ENCODE results near the gene HCK. TPM values are rescaled to one million over a fixed set of nuclear protein-coding genes. Genes with fewer than 3 reads are reported as not detected.

The HCK gene
- total RNA-seq, 1 donor from 2014 or later, result 0.34 TPM

DNA sequence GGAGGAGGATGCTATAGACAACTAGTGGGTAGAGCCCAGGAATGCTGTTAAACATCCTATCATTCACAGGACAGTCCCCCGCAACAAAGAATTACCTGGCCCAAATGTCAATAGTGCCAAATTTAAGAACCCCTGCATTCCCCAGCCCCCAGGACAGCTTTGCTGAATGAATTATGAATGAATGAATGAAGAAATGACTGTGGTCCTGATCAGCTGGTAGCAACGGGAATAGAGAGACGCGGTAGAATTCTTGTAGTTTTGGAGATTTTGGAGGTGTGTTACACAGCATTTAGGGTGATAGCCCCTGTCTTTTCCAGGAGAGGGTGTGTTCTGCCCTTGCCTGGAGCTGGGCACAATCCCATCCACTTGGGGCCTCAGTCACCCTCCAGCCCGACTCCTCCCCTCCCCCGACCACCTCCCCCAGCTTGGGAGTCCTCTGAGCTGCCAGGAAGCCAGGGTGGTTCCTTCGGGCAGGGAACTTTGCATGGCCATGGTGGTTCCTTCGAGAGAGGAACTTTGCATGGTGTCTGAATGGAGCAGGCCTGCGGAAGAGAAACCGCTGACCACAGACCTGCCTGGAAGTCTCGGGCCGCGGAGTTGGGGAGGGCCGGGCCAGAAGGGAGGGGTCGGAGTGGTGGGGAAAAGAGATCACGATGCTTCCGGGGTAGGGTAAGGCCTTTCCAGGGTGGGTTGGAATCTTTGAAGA lies 1.0 kb upstream of the HCK start:
- H3K4me1 ChIP-seq (ENCODE audit: insufficient read depth, low read length), result no peaks in the 10 kb centered on the region
- no peak overlapping the region for H3K4me3 ChIP-seq (ENCODE audit: insufficient read depth, low read depth, low read length)
- peaks cover 59% of the 10 kb centered on the region for H3K27me3 ChIP-seq (ENCODE audit: insufficient read depth, low read length)
- H3K79me2 ChIP-seq (ENCODE audit: insufficient read depth, low read length), result no peaks in the 10 kb centered on the region
- Mint-ChIP-seq H3K4me1 (ENCODE audit: low read depth, unreplicated experiment) (no peaks in the 10 kb centered on the region), H3K9me3 (ENCODE audit: unreplicated experiment) (peaks cover 17% of the 10 kb centered on the region), H3K4me3 (ENCODE audit: unreplicated experiment) (peak overlapping the region; percentile 20), H3K27me3 (ENCODE audit: low read depth, unreplicated experiment) (peaks cover 46% of the 10 kb centered on the region), H3K36me3 (ENCODE audit: low read depth, unreplicated experiment) (peaks cover 3% of the 10 kb centered on the region), H3K27ac (ENCODE audit: unreplicated experiment) (no peak overlapping the region)
- FAIRE-seq, result no peak
- H3K4me2 ChIP-seq (ENCODE audit: low read length), result no peak overlapping the region
- TF ChIP-seq CTCF (IDR thresholded peaks at IDR 0.05; ENCODE audit: insufficient read depth, low read depth, low read length), result no peak
- TF ChIP-seq EZH2 (IDR thresholded peaks at IDR 0.05; ENCODE audit: insufficient read depth, low read length), result no peak
- no peaks in the 10 kb centered on the region for H3K36me3 ChIP-seq (ENCODE audit: insufficient read depth, low read length)
- no peak overlapping the region for H2AFZ ChIP-seq (ENCODE audit: low read depth, low read length)
- no peaks in the 10 kb centered on the region for H4K20me1 ChIP-seq (ENCODE audit: insufficient read depth, low read length)
- no peak overlapping the region for H3K27ac ChIP-seq (ENCODE audit: low read depth, low read length)
- no peaks in the 10 kb centered on the region for H3K9me3 ChIP-seq (ENCODE audit: insufficient read depth, low read depth, low read length)
- H3K9ac ChIP-seq (ENCODE audit: low read length), result no peak overlapping the region
- DNase-seq (ENCODE audit: low read depth), result no peak

DNA sequence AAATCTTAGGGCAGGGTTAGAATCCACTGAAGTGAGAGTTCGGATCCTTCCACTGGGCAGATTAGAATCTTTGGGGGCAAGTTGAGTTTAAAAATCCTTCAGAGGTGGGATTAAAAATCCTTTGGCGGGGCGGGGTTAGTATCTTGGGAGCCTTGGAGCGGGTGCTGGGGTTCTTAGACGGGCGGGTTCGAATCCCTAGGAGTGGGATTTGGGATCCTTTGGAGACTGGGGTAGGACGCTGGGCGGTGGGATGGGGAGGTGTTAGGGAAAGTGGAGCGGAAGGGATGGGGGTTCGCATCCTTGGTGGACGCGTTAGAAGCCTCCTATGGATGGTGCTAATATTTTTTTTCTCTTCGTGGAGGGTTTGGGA lies 337 bp upstream of the HCK start:
- Histone ChIP-seq H4K20me1 (ENCODE audit: insufficient read depth, low read length) (no peaks in the 10 kb centered on the region), H3K79me2 (ENCODE audit: insufficient read depth, low read length) (no peaks in the 10 kb centered on the region), H3K4me3 (ENCODE audit: insufficient read depth, low read depth, low read length) (no peak overlapping the region), H3K4me2 (ENCODE audit: low read length) (no peak overlapping the region), H3K9ac (ENCODE audit: low read length) (no peak overlapping the region), H3K27ac (ENCODE audit: low read depth, low read length) (no peak overlapping the region), H3K27me3 (ENCODE audit: insufficient read depth, low read length) (peaks cover 58% of the 10 kb centered on the region), H3K36me3 (ENCODE audit: insufficient read depth, low read length) (no peaks in the 10 kb centered on the region), H3K4me1 (ENCODE audit: insufficient read depth, low read length) (no peaks in the 10 kb centered on the region), H2AFZ (ENCODE audit: low read depth, low read length) (no peak overlapping the region), H3K9me3 (ENCODE audit: insufficient read depth, low read depth, low read length) (no peaks in the 10 kb centered on the region)
- DNase-seq (ENCODE audit: low read depth), result no peak
- FAIRE-seq, result no peak
- TF ChIP-seq EZH2 (IDR thresholded peaks at IDR 0.05; ENCODE audit: insufficient read depth, low read length), result peak; percentile 77
- TF ChIP-seq CTCF (IDR thresholded peaks at IDR 0.05; ENCODE audit: insufficient read depth, low read depth, low read length), result no peak
- Mint-ChIP-seq H3K4me1 (ENCODE audit: low read depth, unreplicated experiment) (no peaks in the 10 kb centered on the region), H3K9me3 (ENCODE audit: unreplicated experiment) (peaks cover 17% of the 10 kb centered on the region), H3K27ac (ENCODE audit: unreplicated experiment) (no peak overlapping the region), H3K27me3 (ENCODE audit: low read depth, unreplicated experiment) (peaks cover 46% of the 10 kb centered on the region), H3K4me3 (ENCODE audit: unreplicated experiment) (no peak overlapping the region), H3K36me3 (ENCODE audit: low read depth, unreplicated experiment) (peaks cover 3% of the 10 kb centered on the region)

DNA sequence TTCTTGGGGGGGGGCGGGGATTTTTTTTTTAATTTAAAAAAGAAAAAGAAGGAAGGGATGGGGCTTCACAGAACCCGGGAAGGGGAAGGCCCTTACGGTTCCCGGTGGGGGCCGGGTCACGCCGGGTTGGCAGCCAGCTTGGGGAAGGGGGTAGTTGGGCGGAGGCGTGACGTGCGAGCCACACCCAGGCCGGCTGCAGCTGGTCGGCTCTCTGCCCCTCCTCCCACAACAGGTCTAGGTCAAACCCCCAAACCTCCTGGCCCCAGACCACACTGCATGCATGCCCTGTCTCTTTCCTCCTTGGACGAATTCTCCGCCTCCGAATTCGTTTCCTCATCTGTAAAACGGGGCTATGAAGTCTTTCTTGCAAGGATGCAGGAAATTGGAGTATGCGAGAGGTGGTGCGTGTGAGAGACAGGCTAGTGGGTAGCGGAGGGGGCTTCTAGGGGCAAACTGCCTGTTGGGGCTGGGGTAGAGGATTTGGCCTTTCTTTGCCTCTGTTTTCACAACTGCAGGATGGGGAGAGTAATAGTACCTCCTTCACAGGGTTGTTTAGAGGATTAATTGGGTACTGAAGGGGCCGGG lies 828 bp downstream of the HCK start:
- peaks cover 3% of the 10 kb centered on the region for H3K36me3 Mint-ChIP-seq (ENCODE audit: low read depth, unreplicated experiment)
- peaks cover 14% of the 10 kb centered on the region for H3K9me3 Mint-ChIP-seq (ENCODE audit: unreplicated experiment)
- no peaks in the 10 kb centered on the region for H3K79me2 ChIP-seq (ENCODE audit: insufficient read depth, low read length)
- H2AFZ ChIP-seq (ENCODE audit: low read depth, low read length), result no peak overlapping the region
- no peak overlapping the region for H3K4me3 ChIP-seq (ENCODE audit: insufficient read depth, low read depth, low read length)
- H4K20me1 ChIP-seq (ENCODE audit: insufficient read depth, low read length), result no peaks in the 10 kb centered on the region
- no peak overlapping the region for H3K4me2 ChIP-seq (ENCODE audit: low read length)
- DNase-seq (ENCODE audit: low read depth), result no peak
- TF ChIP-seq EZH2 (IDR thresholded peaks at IDR 0.05; ENCODE audit: insufficient read depth, low read length) (no peak), CTCF (IDR thresholded peaks at IDR 0.05; ENCODE audit: insufficient read depth, low read depth, low read length) (no peak)
- no peak overlapping the region for H3K9ac ChIP-seq (ENCODE audit: low read length)
- no peaks in the 10 kb centered on the region for H3K9me3 ChIP-seq (ENCODE audit: insufficient read depth, low read depth, low read length)
- H3K4me3 Mint-ChIP-seq (ENCODE audit: unreplicated experiment), result no peak overlapping the region
- H3K27ac Mint-ChIP-seq (ENCODE audit: unreplicated experiment), result no peak overlapping the region
- H3K4me1 Mint-ChIP-seq (ENCODE audit: low read depth, unreplicated experiment), result no peaks in the 10 kb centered on the region
- FAIRE-seq, result no peak
- no peaks in the 10 kb centered on the region for H3K4me1 ChIP-seq (ENCODE audit: insufficient read depth, low read length)
- H3K27me3 Mint-ChIP-seq (ENCODE audit: low read depth, unreplicated experiment), result peaks cover 50% of the 10 kb centered on the region
- no peak overlapping the region for H3K27ac ChIP-seq (ENCODE audit: low read depth, low read length)
- no peaks in the 10 kb centered on the region for H3K36me3 ChIP-seq (ENCODE audit: insufficient read depth, low read length)
- H3K27me3 ChIP-seq (ENCODE audit: insufficient read depth, low read length), result peaks cover 57% of the 10 kb centered on the region
